DND-41 (cell line): Measurements from ENCODE around the gene GARIN5A.

Experiments
- ATAC-seq: fragments of 200-7000 bp; cut with Tn5 transposase; 3 replicates; pipeline ENCODE4 v1.9.1; 2021; ENCODE audit warnings: low read depth; ENCODE audit not compliant: insufficient read depth
- DNase-seq: peaks from one replicate; pipeline ENCODE4 v3.0.0-alpha.2; 2020
- H2AFZ ChIP-seq: 2 replicates; pipeline ENCODE4 v1.6.0; 2012; ENCODE audit warnings: low read depth, low read length
- H3K27ac ChIP-seq: 2 replicates; pipeline ENCODE4 v1.5.1; 2012; ENCODE audit warnings: low read length, inconsistent platforms
- H3K27me3 ChIP-seq: fragments of 200-600 bp; sonication (generic); 2 replicates; pipeline ENCODE4 v1.6.0; 2012; ENCODE audit warnings: low read length, mild to moderate bottlenecking, inconsistent platforms; ENCODE audit not compliant: insufficient read depth, poor library complexity
- H3K36me3 ChIP-seq: 2 replicates; pipeline ENCODE4 v1.5.1; 2012; ENCODE audit warnings: low read length, inconsistent platforms; ENCODE audit not compliant: insufficient read depth
- H3K4me1 ChIP-seq: 2 replicates; pipeline ENCODE4 v1.5.1; 2012; ENCODE audit warnings: mild to moderate bottlenecking, low read length; ENCODE audit not compliant: insufficient read depth
- H3K4me2 ChIP-seq: 2 replicates; pipeline ENCODE4 v1.6.0; 2012; ENCODE audit warnings: mild to moderate bottlenecking, moderate library complexity, low read length, inconsistent platforms; ENCODE audit not compliant: insufficient read depth
- H3K4me3 ChIP-seq, 2 experiments: fragments of 200-600 bp in 1 of 2; shearing (Covaris generic) in 1 of 2; 2 replicates each; pipeline ENCODE4 v1.5.1; 2012 to 2016; ENCODE audit warnings: inconsistent platforms in 2 of 2, low read length in 2 of 2, mild to moderate bottlenecking in 2 of 2, low read depth in 1 of 2, moderate library complexity in 1 of 2
- H3K79me2 ChIP-seq: 2 replicates; pipeline ENCODE4 v1.6.0; 2012; ENCODE audit warnings: low read length, inconsistent platforms; ENCODE audit not compliant: insufficient read depth
- H3K9ac ChIP-seq: 2 replicates; pipeline ENCODE4 v1.6.0; 2012; ENCODE audit warnings: low read depth, mild to moderate bottlenecking, inconsistent platforms, low read length, moderate library complexity
- H3K9me3 ChIP-seq: 2 replicates; pipeline ENCODE4 v1.5.1; 2012; ENCODE audit warnings: low read length, moderate library complexity, mild to moderate bottlenecking, inconsistent platforms; ENCODE audit not compliant: insufficient read depth, severe bottlenecking
- H4K20me1 ChIP-seq: 2 replicates; pipeline ENCODE4 v1.6.0; 2012; ENCODE audit warnings: low read length; ENCODE audit not compliant: insufficient read depth
- CTCF ChIP-seq: IDR thresholded peaks from 2 replicates; pipeline ENCODE4 v1.5.1; 2012; ENCODE audit warnings: borderline replicate concordance, low read length, moderate library complexity, mild to moderate bottlenecking; ENCODE audit not compliant: poor library complexity, severe bottlenecking; ENCODE audit errors: extremely low read depth
- EZH2 ChIP-seq: IDR thresholded peaks from 3 replicates; pipeline ENCODE4 v1.6.1; 2012; ENCODE audit warnings: borderline replicate concordance, low read depth, mild to moderate bottlenecking, moderate library complexity, low read length, inconsistent platforms; ENCODE audit not compliant: severe bottlenecking

The GARIN5A gene

GRCh38 chr19:50498219-50499056 is 21.8 kb upstream of the GARIN5A start:
- Histone ChIP-seq H3K9ac (no peak overlapping the region), H3K79me2 (no peaks in the 10 kb centered on the region), H4K20me1 (no peaks in the 10 kb centered on the region; the same call in 1 of the 2 replicates), H3K27ac (no peak overlapping the region), H3K4me1 (no peaks in the 10 kb centered on the region), H3K9me3 (no peaks in the 10 kb centered on the region), H3K36me3 (no peaks in the 10 kb centered on the region), H3K4me2 (no peak overlapping the region), H3K4me3 (no peak overlapping the region), H2AFZ (no peak overlapping the region), H3K27me3 (no peaks in the 10 kb centered on the region)
- ATAC-seq = no peak
- TF ChIP-seq EZH2 (no peak), CTCF (no peak)
- no peak for DNase-seq

DNA sequence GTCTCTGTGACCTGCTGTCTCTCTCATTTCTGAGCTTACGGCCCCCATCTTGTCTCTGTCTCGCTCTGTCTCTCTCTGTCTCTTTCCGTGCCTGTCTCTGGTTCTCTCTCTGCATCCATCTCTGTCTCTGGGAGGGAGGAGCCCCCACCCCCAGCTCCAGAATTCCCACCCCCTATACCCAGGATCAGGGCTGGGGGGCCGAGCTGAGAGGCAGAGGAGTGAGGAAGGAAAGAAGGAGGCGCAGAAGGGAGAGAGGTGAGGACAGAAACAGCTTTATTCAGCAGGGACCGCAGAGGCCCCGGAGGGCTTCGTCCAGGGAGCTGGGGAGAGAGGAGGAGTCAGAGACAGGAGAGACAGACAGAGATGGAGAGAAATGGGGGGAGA is 20.4 kb upstream of the GARIN5A start:
- Histone ChIP-seq H3K9ac (no peak overlapping the region), H3K27me3 (peaks cover 5% of the 10 kb centered on the region), H3K4me1 (no peaks in the 10 kb centered on the region), H3K79me2 (no peaks in the 10 kb centered on the region), H4K20me1 (no peaks in the 10 kb centered on the region; the same call in 1 of the 2 replicates), H3K36me3 (no peaks in the 10 kb centered on the region), H3K4me2 (no peak overlapping the region), H3K4me3 (no peak overlapping the region), H3K9me3 (no peaks in the 10 kb centered on the region), H3K27ac (no peak overlapping the region), H2AFZ (no peak overlapping the region)
- DNase-seq (no peak), ATAC-seq (no peak)
- TF ChIP-seq CTCF (no peak), EZH2 (no peak)

- Histone ChIP-seq H3K27me3 (peaks cover 11% of the 10 kb centered on the region), H3K4me1 (no peaks in the 10 kb centered on the region), H3K4me2 (no peak overlapping the region), H3K9me3 (no peaks in the 10 kb centered on the region), H3K79me2 (no peaks in the 10 kb centered on the region), H2AFZ (no peak overlapping the region), H4K20me1 (no peaks in the 10 kb centered on the region; the same call in 1 of the 2 replicates), H3K4me3 (no peak overlapping the region), H3K36me3 (no peaks in the 10 kb centered on the region), H3K9ac (no peak overlapping the region), H3K27ac (no peak overlapping the region)
- DNase-seq (no peak), ATAC-seq (no peak)
- no peak for TF ChIP-seq EZH2
- no peak for TF ChIP-seq CTCF
These were observed 19.8 kb upstream of the GARIN5A start for GRCh38 chr19:50496189-50497021.
